ENCODE results near the gene ST8SIA6.
"Not testable (repeated sequence)": the region's sequence is repeated elsewhere in the genome, so short reads cannot be mapped to it uniquely, and the experiment has no call there.

Gene ST8SIA6

DNA sequence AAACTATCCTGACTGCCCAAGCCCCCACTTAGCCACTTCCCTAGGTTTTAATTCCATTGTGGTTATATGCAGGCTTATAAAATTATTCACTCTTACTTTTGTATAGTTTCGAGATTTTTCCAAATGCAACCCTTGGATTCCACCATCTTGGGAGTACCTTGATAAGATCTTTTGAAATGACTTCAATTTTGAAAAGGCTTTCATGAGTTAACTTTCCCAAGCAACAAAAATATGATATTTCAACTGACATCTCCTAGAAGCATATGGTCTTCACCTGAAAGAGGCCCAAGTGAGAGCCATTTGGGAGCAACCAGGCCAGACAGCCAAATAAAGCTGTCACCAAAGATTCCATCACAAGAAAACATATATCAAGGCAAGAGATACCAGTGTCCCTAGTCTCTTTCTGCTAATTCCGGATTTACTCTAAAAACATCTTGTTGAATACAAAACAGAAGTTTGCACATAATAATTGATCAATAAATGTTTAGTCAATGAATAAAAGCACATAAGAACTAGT lies 1.7 kb upstream of the ST8SIA6 start:
- no peak for DNase-seq

DNA sequence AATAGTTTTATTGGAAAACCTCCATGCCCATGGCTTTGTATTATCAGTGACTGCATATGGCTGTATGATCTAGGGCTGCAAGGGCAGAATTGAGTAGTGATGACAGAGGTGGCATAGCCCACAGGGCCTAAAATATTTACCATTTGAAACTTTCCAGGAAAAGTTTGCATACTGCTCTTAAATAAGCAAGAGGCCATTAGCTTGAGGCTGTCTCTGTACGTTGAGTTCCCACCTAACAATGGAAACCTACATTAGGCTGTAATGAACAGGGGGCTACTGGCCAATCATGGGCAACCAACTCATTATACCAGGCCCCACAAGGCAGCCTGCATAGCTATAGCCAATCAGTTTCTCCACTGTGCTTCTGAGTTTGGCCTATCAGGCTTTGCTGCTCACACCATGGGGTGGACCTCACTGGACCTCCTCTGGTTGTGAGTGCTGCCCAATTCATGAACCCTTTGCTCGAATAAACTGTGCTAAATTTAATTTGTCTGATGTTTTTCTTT lies 673 bp upstream of the ST8SIA6 start:
- DNase-seq, result no peak

DNA sequence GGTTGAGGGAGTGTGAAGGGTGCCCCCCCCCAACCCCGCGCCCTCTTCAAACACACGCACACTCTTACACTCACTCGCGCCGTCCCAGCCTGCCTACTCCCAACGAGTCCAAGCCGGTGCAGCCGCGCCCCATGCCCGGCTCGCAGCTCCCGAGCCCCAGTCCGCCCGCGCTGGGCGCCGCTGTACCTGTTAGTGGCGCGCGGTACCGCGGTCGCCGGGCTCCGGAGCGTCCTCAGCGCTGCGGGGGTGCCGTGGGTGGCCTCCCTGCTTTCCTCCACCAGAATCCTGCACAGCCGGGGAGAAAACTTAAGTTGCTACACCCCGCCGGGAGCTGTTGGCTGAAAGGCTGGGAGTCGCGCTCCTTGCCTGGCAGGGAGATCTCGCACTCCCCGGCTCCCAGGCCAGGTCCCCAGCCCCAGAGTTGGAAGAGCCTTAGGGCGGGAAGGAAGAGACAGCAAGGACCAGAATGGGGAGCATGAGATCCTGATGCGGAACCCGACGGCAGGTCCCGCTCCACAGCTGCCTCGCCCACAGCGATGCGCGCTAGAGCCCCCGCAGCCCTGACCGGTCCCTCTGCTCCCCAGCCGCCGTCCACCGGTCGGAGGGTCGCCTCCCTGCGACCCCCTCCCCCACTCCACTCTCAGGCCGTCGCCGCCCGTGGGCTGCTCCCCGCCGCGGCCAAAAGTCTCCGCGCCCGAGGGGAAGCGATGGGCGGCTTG lies 863 bp downstream of the ST8SIA6 start:
- DNase-seq, result no peak

DNA sequence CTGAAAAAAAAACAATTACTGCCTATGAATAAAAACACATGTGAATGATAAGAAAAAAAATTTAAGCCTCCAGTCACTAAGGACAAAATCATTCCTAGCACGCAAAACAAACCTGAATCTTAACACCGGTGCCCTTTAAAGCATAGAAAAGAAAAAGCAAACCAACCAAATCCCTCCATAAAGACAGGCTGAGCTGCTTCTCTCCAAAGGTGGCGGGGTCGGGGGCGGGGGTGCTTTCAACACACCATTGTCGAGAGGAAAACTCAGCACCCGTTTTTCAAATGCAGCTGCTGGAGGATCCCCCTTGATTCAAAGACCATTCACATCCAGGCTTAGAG lies 1.4 kb downstream of the ST8SIA6 start:
- DNase-seq, result no peak

DNA sequence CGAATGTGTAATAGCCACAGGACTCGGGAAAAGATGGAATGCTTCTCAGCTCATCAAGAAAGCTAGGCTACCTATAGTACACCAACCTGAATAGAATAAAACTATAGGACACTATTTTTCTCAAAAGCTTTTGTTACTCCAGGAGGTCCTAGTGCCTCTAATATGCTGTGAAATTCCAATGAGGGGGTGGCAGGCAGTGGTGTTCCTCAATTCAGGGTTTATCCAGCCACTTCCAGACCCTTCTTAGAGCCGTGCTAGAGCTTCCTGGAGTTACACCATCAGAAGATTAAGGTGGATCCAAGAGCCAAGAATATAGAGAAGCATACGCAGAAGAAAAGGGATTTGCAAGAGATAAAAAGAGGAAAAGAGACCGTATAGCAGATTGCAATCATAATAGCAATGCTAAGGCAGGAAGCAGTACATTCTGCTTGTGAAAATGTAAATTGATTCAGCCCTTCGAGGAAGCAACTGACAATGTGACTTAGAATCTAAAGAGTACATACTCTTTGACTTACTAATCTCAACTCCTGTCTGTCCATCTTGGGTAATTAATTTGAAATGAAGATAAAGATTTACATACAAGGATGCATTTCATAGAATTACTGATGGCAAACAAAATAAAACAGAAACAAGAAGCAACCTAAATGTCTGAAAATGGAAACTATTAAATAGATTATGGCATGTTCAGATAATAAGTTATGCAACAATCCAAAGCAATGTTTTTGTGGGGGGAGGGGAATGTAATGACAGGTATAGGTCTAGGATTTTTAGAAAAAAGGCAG lies 2.1 kb downstream of the ST8SIA6 start:
- DNase-seq, result no peak

DNA sequence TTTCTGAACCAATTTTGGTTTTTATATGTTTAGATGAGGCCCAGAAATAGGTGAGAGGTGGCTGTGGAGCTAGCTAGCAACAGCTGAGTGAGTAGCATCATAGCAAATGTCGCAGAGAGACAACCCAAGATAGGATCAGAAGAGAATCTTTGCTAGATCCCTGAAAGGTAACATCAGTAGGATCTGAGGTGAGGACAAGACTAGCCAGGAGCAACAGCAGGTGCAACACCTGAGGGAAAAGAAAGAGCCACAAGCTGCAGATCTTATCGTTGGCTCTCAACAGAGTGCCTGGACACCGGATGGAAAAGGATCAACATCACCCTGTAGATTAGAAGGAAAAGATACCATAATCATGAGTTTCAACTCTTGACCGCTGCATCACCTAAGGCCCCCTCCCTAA lies 4.4 kb downstream of the ST8SIA6 start:
- no peak for DNase-seq

DNA sequence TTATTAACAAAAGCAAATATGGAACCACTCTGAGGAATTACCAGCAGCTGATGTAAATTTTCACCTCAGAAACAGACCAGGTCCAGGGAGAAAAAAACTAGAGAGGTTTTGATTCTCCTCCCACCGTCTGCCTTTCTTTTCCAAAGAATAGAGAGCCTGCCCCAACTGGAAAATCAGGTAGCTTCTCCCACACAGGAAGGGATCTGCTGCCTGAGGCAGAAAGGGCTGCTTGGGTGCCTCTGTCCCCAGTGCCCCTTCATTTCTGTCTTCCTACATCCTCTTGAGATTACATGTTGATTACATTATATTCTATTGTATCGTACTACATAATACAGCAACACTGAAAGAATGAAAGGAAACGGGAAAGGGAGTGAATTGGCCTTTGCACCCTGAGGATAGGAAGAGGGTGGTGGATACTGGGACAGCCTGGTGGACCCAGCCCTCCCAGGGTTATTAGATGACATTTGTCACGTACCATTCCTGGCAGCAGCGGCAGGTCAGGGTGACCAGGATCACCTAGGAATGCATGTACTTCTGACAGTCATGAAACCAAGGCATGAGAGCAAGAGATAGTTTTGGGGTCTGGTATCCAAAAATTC lies 8.9 kb downstream of the ST8SIA6 start:
- DNase-seq, result no peak

DNA sequence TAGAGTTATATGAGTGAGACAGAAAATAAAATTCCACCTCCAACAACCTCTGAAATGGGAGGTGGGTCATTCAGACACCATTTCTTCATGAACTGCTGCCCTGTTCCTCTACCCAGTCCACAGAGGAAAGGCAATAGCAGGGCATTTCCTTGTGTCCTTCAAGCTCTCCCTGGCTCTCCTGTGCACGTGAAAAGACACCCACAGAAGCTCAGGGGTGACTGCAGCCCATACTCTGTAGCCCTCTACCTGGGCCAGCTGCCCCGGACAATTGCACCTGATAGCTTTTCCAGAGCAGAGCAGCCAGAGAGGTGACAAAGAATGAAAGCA lies 10.0 kb downstream of the ST8SIA6 start:
- no peak for DNase-seq

DNA sequence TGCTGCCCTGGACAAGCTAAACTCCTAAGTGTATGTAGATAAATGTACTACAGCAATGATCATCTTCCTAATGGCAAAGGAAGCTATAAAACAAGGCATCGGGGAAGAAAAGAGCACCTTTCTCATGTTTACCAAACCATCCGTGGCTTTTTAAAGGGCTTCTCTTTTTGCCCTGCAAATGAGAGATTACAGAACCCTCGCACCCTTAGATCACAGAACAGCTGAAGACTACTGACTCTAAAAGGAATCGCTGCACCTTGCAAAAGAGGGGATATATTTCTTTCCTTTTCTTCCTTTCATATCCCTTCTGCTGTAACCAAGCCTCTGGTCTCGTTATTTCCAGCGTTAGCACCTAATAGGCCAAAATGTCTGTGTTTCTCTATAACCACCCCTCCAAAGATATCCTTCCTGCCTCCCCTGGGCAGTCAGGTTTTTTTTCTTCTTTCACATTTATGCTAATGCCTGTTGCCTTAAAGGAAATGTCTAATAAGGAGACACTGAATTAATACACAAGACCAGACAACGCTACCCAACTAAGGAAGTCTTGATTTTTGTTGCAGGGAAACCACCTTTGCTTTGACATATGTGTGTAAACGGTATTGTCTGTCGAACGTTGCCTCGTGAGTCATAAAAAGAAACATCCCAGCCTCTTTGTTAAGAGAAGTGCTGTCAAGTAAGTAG lies 10.5 kb downstream of the ST8SIA6 start:
- no peak for DNase-seq

DNA sequence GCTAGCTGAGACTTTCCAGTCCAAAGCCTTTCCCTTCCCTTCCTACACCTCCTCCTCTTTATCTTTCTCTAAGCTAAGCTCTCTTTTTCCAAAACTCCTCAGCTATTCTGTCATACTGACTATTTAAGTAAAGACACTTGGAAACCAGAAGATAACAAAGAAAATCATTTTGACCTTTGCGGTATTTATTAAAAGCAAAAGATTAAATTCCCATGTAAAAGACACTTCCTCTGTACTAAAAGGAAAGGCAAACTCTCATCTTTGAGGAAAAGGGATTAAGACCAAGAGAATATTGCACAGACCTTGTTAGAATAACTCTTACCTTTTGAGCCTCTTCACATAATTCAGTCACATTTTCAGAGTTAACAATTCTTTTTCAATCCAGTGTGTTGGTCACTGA lies 15.8 kb downstream of the ST8SIA6 start:
- no peak for DNase-seq

DNA sequence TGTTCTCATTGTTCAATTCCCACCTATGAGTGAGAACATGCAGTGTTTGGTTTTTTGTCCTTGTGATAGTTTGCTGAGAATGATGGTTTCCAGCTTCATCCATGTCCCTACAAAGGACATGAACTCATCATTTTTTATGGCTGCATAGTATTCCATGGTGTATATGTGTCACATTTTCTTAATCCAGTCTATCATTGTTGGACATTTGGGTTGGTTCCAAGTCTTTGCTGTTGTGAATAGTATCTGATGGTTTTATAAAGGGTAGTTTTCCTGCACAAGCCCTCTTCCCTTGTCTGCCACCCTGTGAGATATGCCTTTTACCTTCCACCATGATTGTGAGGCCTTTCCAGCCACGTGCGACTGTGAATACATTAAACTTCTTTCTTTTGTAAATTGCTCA lies 17.8 kb downstream of the ST8SIA6 start:
- DNase-seq, result not testable (repeated sequence)

DNA sequence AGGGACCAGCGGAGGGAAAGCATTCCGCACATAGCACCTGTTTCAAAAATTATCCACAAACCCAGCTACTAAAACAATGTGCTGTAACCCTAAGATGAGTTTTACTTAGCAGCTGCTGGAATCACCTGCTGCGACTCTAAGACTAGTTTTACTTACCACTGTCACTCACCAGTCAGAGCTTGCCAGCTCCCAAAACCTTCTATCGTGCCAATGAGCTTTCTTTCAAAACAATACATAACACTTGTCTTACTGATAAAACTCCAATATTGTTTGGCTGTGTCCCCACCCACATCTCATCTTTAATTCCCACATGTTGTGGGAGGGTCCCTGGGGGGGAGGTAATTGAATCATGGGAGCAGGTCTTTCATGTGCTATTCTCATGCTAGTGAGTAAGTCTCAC lies 18.4 kb downstream of the ST8SIA6 start:
- DNase-seq, result no peak

DNA sequence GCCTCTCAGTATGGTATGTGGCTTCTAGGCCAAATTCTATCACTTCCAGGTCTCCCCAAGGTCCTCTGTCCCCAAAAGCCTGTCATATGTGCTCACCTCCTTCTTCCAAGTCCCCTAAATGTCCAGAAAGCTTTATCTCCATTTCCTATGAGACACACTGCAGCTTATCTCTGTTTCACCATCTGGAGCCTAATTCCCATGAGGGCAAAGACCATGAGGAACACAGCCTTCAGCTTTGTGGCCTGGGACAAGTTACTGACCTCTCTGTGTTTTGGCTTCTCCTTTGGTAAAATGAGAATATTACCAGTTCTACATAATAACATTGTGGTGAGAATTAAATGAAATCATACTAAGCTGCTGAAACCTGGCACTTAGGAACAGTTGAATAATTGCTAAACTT lies 19.2 kb downstream of the ST8SIA6 start:
- DNase-seq, result no peak

DNA sequence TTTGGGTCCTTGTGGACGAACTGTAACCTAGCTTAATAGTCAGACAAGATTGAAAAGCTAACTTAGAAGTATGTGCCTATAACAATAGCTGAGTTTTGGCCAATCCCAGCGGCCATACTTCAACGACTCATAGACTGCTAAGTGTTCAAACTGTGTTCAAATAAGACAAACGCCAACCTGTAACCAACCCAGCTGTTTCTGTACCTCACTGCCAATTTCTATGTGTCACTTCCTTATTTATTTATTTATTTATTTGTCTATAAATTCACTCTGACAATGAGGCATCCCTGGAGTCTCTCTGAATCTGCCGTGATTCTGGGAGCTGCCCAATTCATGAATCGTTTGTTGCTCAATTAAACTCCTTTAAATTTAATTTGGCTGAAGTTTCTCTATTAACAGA lies 21.7 kb downstream of the ST8SIA6 start:
- no peak for DNase-seq

DNA sequence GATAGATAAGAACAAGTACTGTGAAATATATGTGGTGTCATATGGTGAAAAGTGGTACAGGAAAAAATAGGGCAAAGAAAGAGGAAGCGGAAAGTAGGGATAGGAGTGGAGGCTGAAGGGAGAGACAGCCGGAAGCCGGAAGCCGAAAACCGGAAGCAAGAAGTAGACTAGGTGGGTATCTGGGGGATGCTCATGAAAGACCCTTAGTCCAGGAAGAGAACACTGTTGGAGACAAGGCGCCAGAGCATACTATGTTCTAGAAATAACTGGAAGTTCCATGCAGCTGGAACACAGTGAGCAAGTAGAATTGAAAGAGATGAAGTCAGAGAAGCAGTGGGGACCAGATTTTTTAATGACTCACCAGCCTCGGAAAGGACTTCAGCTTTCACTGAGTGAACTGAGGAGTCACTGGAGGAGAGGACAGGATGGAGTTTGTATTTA lies 22.5 kb downstream of the ST8SIA6 start:
- DNase-seq, result no peak

DNA sequence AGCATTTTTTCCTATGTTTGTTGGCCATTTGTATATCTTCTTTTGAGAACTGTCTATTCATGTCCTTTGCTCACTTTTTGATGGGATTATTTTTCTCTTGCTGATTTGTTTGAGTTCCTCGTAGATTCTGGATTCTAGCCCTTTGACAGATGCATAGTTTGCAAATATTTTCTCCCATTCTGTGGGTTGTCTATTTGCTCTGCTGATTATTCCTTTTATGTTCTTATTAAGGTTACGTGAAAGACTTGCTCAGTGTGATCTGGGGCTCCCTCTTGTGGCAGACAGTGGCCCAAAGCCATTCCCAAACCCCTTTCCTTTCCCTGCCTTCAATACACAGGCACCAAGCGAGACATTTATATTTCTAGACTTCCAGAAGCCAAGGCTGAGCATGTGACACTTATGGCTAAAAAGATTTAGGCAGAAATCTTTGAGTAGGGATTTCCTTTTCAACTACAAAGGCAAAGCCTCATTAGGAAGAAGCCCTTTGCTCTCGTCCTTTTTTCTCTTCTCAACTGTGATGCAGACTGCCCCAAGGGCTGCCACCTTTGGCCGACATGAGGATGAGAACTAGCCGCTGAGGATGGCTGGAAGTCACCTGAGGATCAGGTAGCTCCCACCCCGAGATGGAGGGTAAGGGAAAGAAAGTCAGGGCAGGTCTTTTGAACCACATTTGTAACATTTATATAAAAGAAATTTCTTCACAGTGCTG lies 23.6 kb downstream of the ST8SIA6 start:
- DNase-seq, result no peak

DNA sequence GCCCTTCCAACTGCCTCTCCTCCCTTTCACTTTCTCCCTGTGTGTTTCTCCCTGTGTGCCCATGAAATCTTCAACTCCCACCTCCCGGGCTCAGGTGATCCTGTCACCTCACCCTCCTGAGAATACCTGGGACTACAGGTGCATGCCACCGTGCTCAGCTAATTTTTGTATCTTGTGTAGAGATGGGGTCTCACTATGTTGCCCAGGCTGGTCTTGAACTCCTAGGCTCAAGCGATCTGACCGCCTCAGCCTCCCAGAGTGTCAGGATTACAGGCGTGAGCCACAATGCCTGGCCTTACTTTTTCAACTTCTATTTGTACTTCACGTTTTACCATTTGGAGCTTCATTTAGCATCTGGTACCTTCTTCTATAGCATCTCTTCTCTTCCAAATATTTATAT lies 24.9 kb downstream of the ST8SIA6 start:
- no peak for DNase-seq

DNA sequence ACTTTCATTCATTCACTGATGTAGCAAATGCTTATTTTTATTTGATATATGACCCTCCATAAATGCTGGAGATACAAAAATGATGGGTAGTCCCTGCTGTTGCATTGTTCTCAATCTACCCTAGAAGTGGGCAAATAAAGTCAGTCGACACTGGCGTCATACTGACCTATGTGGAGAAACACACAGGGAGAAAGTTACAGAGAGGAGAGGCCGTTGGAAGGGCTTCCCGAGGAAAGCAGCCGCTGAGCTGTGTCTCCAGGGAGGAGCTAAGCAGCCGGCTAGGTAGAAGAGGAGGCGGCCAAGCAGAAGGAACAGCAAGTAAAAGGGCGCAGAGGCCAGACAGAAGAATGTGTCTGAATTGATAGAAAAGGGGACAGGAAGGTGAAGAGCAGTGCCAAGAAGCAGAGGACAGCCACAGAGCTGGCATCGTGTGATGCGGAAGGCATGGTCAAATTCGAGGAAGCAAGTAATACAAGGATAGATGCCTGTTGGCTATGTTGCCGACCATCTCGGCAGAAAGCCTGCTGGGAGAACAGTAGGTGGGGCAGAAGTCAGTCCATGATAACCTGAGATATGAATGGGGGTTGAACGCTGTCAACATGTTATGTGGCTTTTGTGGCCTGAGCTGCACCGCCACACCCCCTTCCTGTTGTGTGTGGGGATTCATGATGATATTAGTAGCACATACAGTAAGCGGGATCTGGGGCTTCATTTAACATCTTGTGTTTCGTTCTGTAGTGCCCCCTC lies 25.9 kb downstream of the ST8SIA6 start:
- no peak for DNase-seq

DNA sequence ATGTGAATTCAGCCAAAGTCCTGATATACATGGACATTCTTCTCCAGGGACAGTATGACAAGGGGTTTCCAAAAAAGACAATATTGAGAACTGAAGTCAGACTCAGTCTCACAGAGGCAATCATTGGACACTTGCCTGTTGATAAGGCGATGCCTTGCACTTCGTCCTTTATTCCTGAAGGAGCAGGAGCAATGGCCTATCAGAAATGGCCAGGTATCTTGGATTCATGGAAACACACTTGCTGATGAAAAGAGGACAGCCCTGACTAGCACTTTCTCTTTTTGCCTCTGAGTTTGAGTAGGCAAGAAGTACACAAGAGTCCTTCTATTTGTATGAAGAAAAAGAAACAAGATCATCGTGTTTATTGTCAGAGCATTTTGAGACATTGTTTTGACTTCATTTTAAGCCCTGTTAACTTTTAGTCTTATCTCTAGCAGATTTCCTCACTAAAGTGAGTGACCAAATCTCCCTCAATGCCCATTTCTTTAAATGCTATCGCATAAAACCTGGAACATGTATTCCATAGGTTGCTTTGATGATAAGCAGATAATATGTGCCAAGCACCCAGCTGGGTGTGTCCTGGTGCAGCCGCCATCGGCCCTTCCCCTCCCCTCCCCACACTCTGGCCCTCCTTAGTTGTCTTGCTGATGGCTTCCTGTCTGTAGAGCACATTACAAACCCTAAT lies 26.6 kb downstream of the ST8SIA6 start:
- DNase-seq, result no peak

DNA sequence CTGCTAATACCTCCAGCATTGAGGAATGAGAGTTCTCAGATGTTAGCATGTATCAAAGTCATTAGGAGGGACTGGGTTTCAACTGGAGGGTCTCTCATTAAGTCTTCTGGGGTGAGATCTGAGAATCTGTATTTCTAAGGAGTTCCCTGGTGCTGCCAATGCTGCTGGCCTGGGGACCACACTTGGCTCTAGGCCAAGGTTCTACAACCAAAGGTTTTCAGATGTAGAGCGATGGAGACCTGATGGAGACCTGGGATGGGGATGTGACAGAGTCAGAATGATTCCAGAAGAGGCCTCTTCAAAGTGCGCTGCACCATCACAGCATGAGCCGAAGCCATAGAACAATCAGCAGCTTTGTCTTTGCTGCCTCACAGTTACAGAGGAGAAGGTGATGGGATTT lies 27.2 kb downstream of the ST8SIA6 start:
- no peak for DNase-seq

DNA sequence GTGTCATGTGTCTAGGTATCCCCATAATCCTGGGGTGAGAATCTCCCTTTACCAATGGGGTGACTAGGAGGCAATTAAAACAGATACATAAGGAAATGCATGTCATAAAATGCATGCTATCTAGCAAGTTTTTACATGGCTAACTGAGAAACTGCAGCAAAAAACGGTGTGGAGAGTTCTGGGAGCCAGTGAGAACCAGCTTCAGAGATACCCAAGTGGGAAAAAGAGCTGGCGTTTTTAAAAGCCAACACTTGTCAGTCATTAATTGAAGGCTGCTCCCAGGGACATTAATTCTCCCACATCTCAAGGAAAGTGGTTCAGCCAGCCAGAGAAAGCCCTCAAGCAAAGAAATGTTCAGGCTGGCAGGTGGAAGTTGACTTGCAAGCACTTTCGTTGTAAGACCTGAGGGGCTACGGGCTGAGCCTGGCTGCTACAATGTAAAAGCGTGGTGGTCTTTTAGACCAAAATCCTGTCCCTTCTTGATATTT lies 28.1 kb downstream of the ST8SIA6 start:
- DNase-seq, result no peak

Data from cerebellar nuclear complex (tissue), 1 donor.